DOHH2 (cell line): ENCODE measurements around the gene NFATC4.

Experiments
- CTCF ChIP-seq: fragments of 200-600 bp; sonication (generic); IDR thresholded peaks from one replicate; pipeline ENCODE4 v1.5.1; 2014; ENCODE audit warnings: antibody characterized with exemption, mild to moderate bottlenecking, low read depth, low read length; ENCODE audit not compliant: poor library complexity, severe bottlenecking
- EZH2phosphoT487 ChIP-seq: fragments of 200-600 bp; sonication (generic); IDR thresholded peaks from 2 replicates; pipeline ENCODE4 v1.6.1; 2017; ENCODE audit warnings: borderline replicate concordance, mild to moderate bottlenecking, antibody characterized with exemption, low read length, moderate library complexity, mixed read lengths

DNA sequence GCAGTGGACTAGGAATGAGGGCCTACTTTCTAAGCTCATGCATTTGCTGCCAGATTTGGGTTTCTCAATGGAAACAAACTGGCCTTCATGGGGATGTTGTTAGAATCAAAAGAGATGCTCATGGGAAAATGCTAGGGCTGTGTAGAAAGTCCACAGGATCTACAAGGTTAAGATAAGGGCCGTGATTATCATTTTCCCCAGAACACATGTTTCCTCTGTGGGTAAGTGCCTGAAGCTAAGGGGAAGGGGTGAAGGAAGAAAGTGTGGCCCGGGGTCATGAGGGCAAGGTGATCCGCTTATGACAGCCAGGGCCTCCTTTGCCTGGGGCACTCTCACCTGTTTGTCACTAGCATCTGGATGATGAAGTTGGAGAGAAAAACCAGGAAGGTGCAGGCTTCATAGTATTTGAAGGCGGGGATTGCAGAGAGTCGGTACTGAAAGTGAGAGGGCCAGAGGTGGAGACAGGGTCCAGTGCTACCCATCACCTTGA, 42.9 kb upstream of the NFATC4 start:
- no peak for TF ChIP-seq CTCF
- no peak for TF ChIP-seq EZH2phosphoT487
